ENCODE measurements around the gene LRTM2. TPM values are rescaled to one million over a fixed set of nuclear protein-coding genes. Genes with fewer than 3 reads are reported as not detected.

LRTM2 gene
- total RNA-seq, 1 experiment from 2014 or later, result 0.07 TPM

GRCh38 chr12:1885082-1885596 is 64.8 kb downstream of the LRTM2 start:
- Histone ChIP-seq H3K9me3 (ENCODE audit: control insufficient read depth in 1 of 2, insufficient read depth in 1 of 2, low read depth in 1 of 2, low read length in 2 of 2) (no peaks in the 10 kb centered on the region), H3K27me3 (ENCODE audit: insufficient read depth, low read length) (no peaks in the 10 kb centered on the region), H3K27ac (ENCODE audit: low read depth, low read length) (no peak overlapping the region), H3K4me2 (ENCODE audit: low read length) (no peak overlapping the region), H3K9ac (ENCODE audit: low read length) (no peak overlapping the region), H3K79me2 (ENCODE audit: insufficient read depth, low read length) (no peaks in the 10 kb centered on the region), H3K36me3 (ENCODE audit: control insufficient read depth in 1 of 2, insufficient read depth in 2 of 2, low read length in 2 of 2) (no peaks in the 10 kb centered on the region), H2AFZ (ENCODE audit: low read depth, low read length, poor library complexity, severe bottlenecking) (no peak overlapping the region), H4K20me1 (ENCODE audit: insufficient read depth) (no peaks in the 10 kb centered on the region), H3K4me3 (replicated peaks in 1 of 2; ENCODE audit: low read depth in 1 of 2, low read length in 2 of 2) (no peak overlapping the region), H3K4me1 (ENCODE audit: control insufficient read depth in 1 of 2, insufficient read depth in 2 of 2, low read length in 2 of 2) (no peaks in the 10 kb centered on the region), H3K9me2 (ENCODE audit: insufficient read depth) (no peaks in the 10 kb centered on the region)
- CTCF ChIA-PET, result no interaction called here
- RAD21 ChIA-PET (ENCODE audit: low non-redundant PET in 1 of 2, low total read pairs in 2 of 2, uncharacterized antibody in 2 of 2, unreplicated experiment in 2 of 2), result no interaction called here
- POLR2A ChIA-PET, result no interaction called here
- BruUV-seq (replicated peaks), result no TSS peak
- DNase-seq (ENCODE audit: low read depth, low spot score), result no peak
- TF ChIP-seq, protein P1, sequence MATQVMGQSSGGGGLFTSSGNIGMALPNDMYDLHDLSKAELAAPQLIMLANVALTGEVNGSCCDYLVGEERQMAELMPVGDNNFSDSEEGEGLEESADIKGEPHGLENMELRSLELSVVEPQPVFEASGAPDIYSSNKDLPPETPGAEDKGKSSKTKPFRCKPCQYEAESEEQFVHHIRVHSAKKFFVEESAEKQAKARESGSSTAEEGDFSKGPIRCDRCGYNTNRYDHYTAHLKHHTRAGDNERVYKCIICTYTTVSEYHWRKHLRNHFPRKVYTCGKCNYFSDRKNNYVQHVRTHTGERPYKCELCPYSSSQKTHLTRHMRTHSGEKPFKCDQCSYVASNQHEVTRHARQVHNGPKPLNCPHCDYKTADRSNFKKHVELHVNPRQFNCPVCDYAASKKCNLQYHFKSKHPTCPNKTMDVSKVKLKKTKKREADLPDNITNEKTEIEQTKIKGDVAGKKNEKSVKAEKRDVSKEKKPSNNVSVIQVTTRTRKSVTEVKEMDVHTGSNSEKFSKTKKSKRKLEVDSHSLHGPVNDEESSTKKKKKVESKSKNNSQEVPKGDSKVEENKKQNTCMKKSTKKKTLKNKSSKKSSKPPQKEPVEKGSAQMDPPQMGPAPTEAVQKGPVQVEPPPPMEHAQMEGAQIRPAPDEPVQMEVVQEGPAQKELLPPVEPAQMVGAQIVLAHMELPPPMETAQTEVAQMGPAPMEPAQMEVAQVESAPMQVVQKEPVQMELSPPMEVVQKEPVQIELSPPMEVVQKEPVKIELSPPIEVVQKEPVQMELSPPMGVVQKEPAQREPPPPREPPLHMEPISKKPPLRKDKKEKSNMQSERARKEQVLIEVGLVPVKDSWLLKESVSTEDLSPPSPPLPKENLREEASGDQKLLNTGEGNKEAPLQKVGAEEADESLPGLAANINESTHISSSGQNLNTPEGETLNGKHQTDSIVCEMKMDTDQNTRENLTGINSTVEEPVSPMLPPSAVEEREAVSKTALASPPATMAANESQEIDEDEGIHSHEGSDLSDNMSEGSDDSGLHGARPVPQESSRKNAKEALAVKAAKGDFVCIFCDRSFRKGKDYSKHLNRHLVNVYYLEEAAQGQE (IDR thresholded peaks at IDR 0.05; ENCODE audit: low read depth), result no peak
- TF ChIP-seq ZFX (IDR thresholded peaks at IDR 0.05), result no peak
- no peak for TF ChIP-seq ZNF274 (IDR thresholded peaks at IDR 0.05; ENCODE audit: low read depth, low read length)
- TF ChIP-seq, protein P2, sequence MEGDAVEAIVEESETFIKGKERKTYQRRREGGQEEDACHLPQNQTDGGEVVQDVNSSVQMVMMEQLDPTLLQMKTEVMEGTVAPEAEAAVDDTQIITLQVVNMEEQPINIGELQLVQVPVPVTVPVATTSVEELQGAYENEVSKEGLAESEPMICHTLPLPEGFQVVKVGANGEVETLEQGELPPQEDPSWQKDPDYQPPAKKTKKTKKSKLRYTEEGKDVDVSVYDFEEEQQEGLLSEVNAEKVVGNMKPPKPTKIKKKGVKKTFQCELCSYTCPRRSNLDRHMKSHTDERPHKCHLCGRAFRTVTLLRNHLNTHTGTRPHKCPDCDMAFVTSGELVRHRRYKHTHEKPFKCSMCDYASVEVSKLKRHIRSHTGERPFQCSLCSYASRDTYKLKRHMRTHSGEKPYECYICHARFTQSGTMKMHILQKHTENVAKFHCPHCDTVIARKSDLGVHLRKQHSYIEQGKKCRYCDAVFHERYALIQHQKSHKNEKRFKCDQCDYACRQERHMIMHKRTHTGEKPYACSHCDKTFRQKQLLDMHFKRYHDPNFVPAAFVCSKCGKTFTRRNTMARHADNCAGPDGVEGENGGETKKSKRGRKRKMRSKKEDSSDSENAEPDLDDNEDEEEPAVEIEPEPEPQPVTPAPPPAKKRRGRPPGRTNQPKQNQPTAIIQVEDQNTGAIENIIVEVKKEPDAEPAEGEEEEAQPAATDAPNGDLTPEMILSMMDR (IDR thresholded peaks at IDR 0.05 in 2 of 3, conservative IDR thresholded peaks at IDR 0.05 in 1 of 3; ENCODE audit: borderline replicate concordance in 1 of 3, insufficient read depth in 1 of 3, low read depth in 2 of 3, low read length in 2 of 3), result no peak
- TF ChIP-seq, protein P3, sequence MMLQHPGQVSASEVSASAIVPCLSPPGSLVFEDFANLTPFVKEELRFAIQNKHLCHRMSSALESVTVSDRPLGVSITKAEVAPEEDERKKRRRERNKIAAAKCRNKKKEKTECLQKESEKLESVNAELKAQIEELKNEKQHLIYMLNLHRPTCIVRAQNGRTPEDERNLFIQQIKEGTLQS (IDR thresholded peaks at IDR 0.05), result no peak
- TF ChIP-seq, protein P4, sequence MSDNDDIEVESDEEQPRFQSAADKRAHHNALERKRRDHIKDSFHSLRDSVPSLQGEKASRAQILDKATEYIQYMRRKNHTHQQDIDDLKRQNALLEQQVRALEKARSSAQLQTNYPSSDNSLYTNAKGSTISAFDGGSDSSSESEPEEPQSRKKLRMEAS (IDR thresholded peaks at IDR 0.05), result no peak
- TF ChIP-seq SP1 (IDR thresholded peaks at IDR 0.05; ENCODE audit: low read depth), result no peak
- TF ChIP-seq JUND (IDR thresholded peaks at IDR 0.05), result no peak
- TF ChIP-seq CEBPB (IDR thresholded peaks at IDR 0.05; ENCODE audit: low read depth), result no peak
- TF ChIP-seq ZBTB33 (IDR thresholded peaks at IDR 0.05; ENCODE audit: extremely low read depth, insufficient replicate concordance, low read length), result no peak
- no peak for TF ChIP-seq SIN3A (IDR thresholded peaks at IDR 0.05; ENCODE audit: low read depth)
- TF ChIP-seq EZH2phosphoT487 (IDR thresholded peaks at IDR 0.05; ENCODE audit: borderline replicate concordance), result no peak
- TF ChIP-seq SRF (IDR thresholded peaks at IDR 0.05; ENCODE audit: low read depth), result no peak
- TF ChIP-seq CBX3 (IDR thresholded peaks at IDR 0.05; ENCODE audit: low read depth), result no peak
- TF ChIP-seq ELF1 (IDR thresholded peaks at IDR 0.05; ENCODE audit: borderline replicate concordance, low read depth), result no peak
- no peak for TF ChIP-seq EGR1 (IDR thresholded peaks at IDR 0.05; ENCODE audit: low read depth)
- no peak for TF ChIP-seq TCF7L2 (IDR thresholded peaks at IDR 0.05; ENCODE audit: borderline replicate concordance, extremely low read depth, insufficient read depth, insufficient read length)
- intact Hi-C loops (cut with micrococcal nuclease), result no loop called here
- no peak for ATAC-seq
